CD4-positive, alpha-beta T cell (primary cell): ENCODE data around the gene TTC34. TPM values are rescaled to one million over a fixed set of nuclear protein-coding genes. Genes with fewer than 3 reads are reported as not detected.

Source experiments
- ATAC-seq: fragments of 200-7000 bp; cut with Tn5 transposase; one replicate; pipeline ENCODE4 v1.10.0; 2022; ENCODE audit warnings: mild to moderate bottlenecking; ENCODE audit not compliant: poor library complexity
- CTCF ChIA-PET: fragments of 350-600 bp; sonication (Branson Sonifier 250); formaldehyde crosslinking; loops from one replicate; lab custom pipeline; 2021; ENCODE audit warnings: antibody characterized with exemption, inconsistent platforms; lab: Charles Lee
- POLR2A ChIA-PET: fragments of 350-600 bp; sonication (Branson Sonifier 250); formaldehyde crosslinking; loops from one replicate; lab custom pipeline; 2021; ENCODE audit warnings: antibody characterized with exemption, inconsistent platforms; lab: Charles Lee
- DNase-seq, 14 experiments: peaks; one replicate each; pipeline ENCODE4 v3.0.0-alpha.2; 2013 to 2020; ENCODE audit warnings: mixed read lengths in 2 of 14
- H3K27ac ChIP-seq, 2 donors: one replicate each; pipeline versions ENCODE4 v1.5.1 to v1.7.0; 2013; ENCODE audit warnings: low read length in 2 of 2, low read depth in 1 of 2, mild to moderate bottlenecking in 1 of 2
- H3K27me3 ChIP-seq, 2 experiments: 1 replicate in 1 of 2; 2 replicates in 1 of 2; pipeline versions ENCODE4 v1.6.1 to v1.7.0; 2013; ENCODE audit warnings: low read length in 2 of 2, control low read depth in 1 of 2, mild to moderate bottlenecking in 1 of 2, moderate library complexity in 1 of 2; ENCODE audit not compliant: insufficient read depth in 2 of 2, control insufficient read depth in 1 of 2
- H3K36me3 ChIP-seq: one replicate; pipeline ENCODE4 v1.6.1; 2013; ENCODE audit warnings: low read length, control low read depth; ENCODE audit not compliant: insufficient read depth
- H3K4me1 ChIP-seq: one replicate; pipeline ENCODE4 v1.6.1; 2013; ENCODE audit warnings: low read length, control low read depth; ENCODE audit not compliant: insufficient read depth
- H3K4me3 ChIP-seq: one replicate; pipeline ENCODE4 v1.5.1; 2013; ENCODE audit warnings: mild to moderate bottlenecking, low read length, moderate library complexity
- H3K9me3 ChIP-seq, 2 experiments: 1 replicate in 1 of 2; 2 replicates in 1 of 2; pipeline versions ENCODE4 v1.6.1 to v1.7.0; 2013; ENCODE audit warnings: low read length in 2 of 2, mild to moderate bottlenecking in 2 of 2, control low read depth in 1 of 2, moderate library complexity in 1 of 2; ENCODE audit not compliant: control insufficient read depth in 1 of 2, insufficient read depth in 1 of 2
- H3K27ac Mint-ChIP-seq: one replicate; pipeline ENCODE4 v1.8.0; 2020; ENCODE audit warnings: mixed read lengths
- H3K27me3 Mint-ChIP-seq: one replicate; pipeline ENCODE4 v1.8.0; 2021; ENCODE audit warnings: mixed read lengths
- H3K36me3 Mint-ChIP-seq: one replicate; pipeline ENCODE4 v1.8.0; 2021; ENCODE audit warnings: low read depth, mixed read lengths
- H3K4me1 Mint-ChIP-seq: one replicate; pipeline ENCODE4 v1.8.0; 2021; ENCODE audit warnings: low read depth, mixed read lengths
- H3K4me3 Mint-ChIP-seq: one replicate; pipeline ENCODE4 v1.8.0; 2020; ENCODE audit warnings: mild to moderate bottlenecking, mixed read lengths
- H3K9me3 Mint-ChIP-seq: one replicate; pipeline ENCODE4 v1.8.0; 2020; ENCODE audit warnings: mixed read lengths
- intact Hi-C, 2 experiments: fragments of 100-400 bp; cut with DNase I in 1 of 2; cut with micrococcal nuclease in 1 of 2; formaldehyde crosslinking; loops; one replicate each; pipeline versions ENCODE4 v1.15.1 to v1.9.0; 2023 to 2025; cut with DNase I, micrococcal nuclease
- total RNA-seq, 174 experiments: library from RNA in 2 of 174; stranded (reverse) in 2 of 174; gene quantifications; one replicate each; pipeline ENCODE4 v1.2.3 and lab custom pipeline; 2021 to 2026
- TF ChIP-seq, protein P1 (sequence below): fragments of 200-600 bp; IDR thresholded peaks from one replicate; pipeline ENCODE4 v1.8.0; 2022; ENCODE audit warnings: antibody characterized with exemption, mild to moderate bottlenecking

Gene TTC34
- total RNA-seq, 2 experiments from 2014 or later = 1.3 TPM

- Histone ChIP-seq H3K9me3 (peaks cover 0 to 3% of the 10 kb centered on the region in 2 experiments), H3K27ac (no peak overlapping the region), H3K27me3 (peaks cover 0 to 2% of the 10 kb centered on the region in 2 experiments), H3K36me3 (no peaks in the 10 kb centered on the region), H3K4me1 (peaks cover 12% of the 10 kb centered on the region), H3K4me3 (no peak overlapping the region)
- CTCF ChIA-PET = no interaction called here
- POLR2A ChIA-PET = no interaction called here
- Mint-ChIP-seq H3K4me3 (no peak overlapping the region), H3K27ac (no peak overlapping the region), H3K36me3 (no peaks in the 10 kb centered on the region), H3K9me3 (no peaks in the 10 kb centered on the region), H3K4me1 (peaks cover 7% of the 10 kb centered on the region), H3K27me3 (peaks cover 21% of the 10 kb centered on the region)
- ATAC-seq = no peak
- TF ChIP-seq, protein P1, sequence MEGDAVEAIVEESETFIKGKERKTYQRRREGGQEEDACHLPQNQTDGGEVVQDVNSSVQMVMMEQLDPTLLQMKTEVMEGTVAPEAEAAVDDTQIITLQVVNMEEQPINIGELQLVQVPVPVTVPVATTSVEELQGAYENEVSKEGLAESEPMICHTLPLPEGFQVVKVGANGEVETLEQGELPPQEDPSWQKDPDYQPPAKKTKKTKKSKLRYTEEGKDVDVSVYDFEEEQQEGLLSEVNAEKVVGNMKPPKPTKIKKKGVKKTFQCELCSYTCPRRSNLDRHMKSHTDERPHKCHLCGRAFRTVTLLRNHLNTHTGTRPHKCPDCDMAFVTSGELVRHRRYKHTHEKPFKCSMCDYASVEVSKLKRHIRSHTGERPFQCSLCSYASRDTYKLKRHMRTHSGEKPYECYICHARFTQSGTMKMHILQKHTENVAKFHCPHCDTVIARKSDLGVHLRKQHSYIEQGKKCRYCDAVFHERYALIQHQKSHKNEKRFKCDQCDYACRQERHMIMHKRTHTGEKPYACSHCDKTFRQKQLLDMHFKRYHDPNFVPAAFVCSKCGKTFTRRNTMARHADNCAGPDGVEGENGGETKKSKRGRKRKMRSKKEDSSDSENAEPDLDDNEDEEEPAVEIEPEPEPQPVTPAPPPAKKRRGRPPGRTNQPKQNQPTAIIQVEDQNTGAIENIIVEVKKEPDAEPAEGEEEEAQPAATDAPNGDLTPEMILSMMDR = no peak
- intact Hi-C loops = loop anchor here in 1 of 2 experiments (10.0 kb wide), 1 partner anchor 653 kb away; the partner anchor contains the start of gene FAAP20
- no peak for DNase-seq
Observed at GRCh38 chr1:2847086-2847985, 45.8 kb upstream of the TTC34 start.

GRCh38 chr1:2845869-2846268 lies 44.4 kb upstream of the TTC34 start:
- intact Hi-C loops = loop anchor here in 1 of 2 experiments (10.0 kb wide), 1 partner anchor 651 kb away; the partner anchor contains the start of gene FAAP20
- Mint-ChIP-seq H3K4me1 (peaks cover 14% of the 10 kb centered on the region), H3K9me3 (no peaks in the 10 kb centered on the region), H3K27ac (no peak overlapping the region), H3K27me3 (peaks cover 12% of the 10 kb centered on the region), H3K4me3 (no peak overlapping the region), H3K36me3 (no peaks in the 10 kb centered on the region)
- H3K9me3 ChIP-seq = peaks cover 0 to 3% of the 10 kb centered on the region in 2 experiments
- no peaks in the 10 kb centered on the region for H3K36me3 ChIP-seq
- no peak overlapping the region for H3K4me3 ChIP-seq
- peaks cover 0 to 2% of the 10 kb centered on the region in 2 experiments for H3K27me3 ChIP-seq
- ChIA-PET CTCF (no interaction called here), POLR2A (no interaction called here)
- DNase-seq = no peak
- ATAC-seq = no peak
- TF ChIP-seq, protein P1 = no peak
- H3K4me1 ChIP-seq = peaks cover 13% of the 10 kb centered on the region
- no peak overlapping the region for H3K27ac ChIP-seq

GRCh38 chr1:2840036-2840809 lies 38.7 kb upstream of the TTC34 start:
- Mint-ChIP-seq H3K27ac (peak overlapping the region; percentile 85), H3K4me1 (peaks cover 23% of the 10 kb centered on the region), H3K4me3 (peak overlapping the region; percentile 83), H3K27me3 (no peaks in the 10 kb centered on the region), H3K36me3 (no peaks in the 10 kb centered on the region), H3K9me3 (no peaks in the 10 kb centered on the region)
- peaks cover 17% of the 10 kb centered on the region for H3K4me1 ChIP-seq
- ChIA-PET POLR2A (interaction anchor here (0.5 kb wide), 1 partner anchor 16 kb away, joined by 3 read pairs; no protein-coding TSS in a partner anchor), CTCF (no interaction called here)
- peak; percentile 89 for ATAC-seq
- intact Hi-C loops = loop anchor here (1.0 to 10.0 kb wide), 5 partner anchors 18 to 645 kb away; partner anchors contain the start of gene FAAP20 (in 1 of the 2)
- DNase-seq = peak; percentile 52 to 86 (median 68)
- H3K27ac ChIP-seq = peak overlapping the region; percentile 11 to 55
- H3K36me3 ChIP-seq = no peaks in the 10 kb centered on the region
- peaks cover 0 to 3% of the 10 kb centered on the region in 2 experiments for H3K9me3 ChIP-seq
- H3K27me3 ChIP-seq = no peaks in the 10 kb centered on the region
- peak overlapping the region; percentile 35 for H3K4me3 ChIP-seq
- TF ChIP-seq, protein P1 = peak; percentile 84
